Fibroblast of lung (primary cell): Measurements from ENCODE around the gene BTBD2.

Experiments
- EZH2 ChIP-seq: IDR thresholded peaks from 2 replicates; pipeline ENCODE4 v1.5.1; 2012; ENCODE audit warnings: low read length, control low read depth, mild to moderate bottlenecking; ENCODE audit errors: missing control alignments
- TF ChIP-seq, protein P1 (sequence below), 2 donors: IDR thresholded peaks in 1 of 2; conservative IDR thresholded peaks in 1 of 2; 1 replicate in 1 of 2; 2 replicates in 1 of 2; pipeline ENCODE4 v1.5.1; 2011 to 2012; ENCODE audit warnings: low read length in 2 of 2, control low read depth in 1 of 2, inconsistent platforms in 1 of 2, low read depth in 1 of 2, mild to moderate bottlenecking in 1 of 2

DNA sequence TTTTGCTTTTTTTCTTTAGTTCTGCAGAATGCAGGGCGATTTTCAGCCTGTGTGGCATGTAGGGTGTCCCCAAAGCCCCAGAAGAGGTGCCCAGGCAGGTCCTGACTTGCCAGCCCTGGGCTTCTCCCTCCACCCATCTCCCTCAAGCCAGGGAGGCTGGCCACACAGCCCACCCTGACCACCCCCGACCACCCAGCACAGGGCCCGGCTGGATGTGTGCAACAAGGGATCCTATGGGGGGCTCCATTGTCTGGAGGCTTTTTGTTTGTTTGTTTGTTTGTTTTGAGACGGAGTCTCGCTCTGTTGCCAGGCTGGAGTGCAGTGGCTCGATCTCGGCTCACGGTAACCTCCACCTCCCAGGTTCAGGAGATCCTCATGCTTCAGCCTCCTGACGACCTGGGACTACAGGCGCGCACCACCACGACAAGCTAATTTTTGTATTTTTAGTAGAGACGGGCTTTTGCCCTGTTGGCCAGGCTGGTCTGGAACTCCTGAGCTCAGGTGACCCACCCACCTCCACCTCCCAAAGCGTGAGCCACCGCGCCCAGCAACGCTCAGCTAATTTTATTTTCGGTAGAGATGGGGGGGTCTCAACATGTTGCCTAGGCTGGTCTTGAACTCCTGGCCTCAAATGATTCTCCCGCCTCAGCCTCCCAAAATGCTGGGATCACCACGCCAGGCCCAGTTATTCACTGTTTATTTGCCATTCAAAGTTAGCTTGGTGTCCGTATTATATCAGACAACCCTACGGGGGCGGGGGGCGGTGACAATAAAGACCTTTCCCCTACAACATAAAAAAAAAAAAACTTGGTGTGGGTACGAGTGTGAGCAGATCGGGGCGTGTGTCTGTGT, 43.3 kb upstream of the BTBD2 start:
- TF ChIP-seq, protein P1, sequence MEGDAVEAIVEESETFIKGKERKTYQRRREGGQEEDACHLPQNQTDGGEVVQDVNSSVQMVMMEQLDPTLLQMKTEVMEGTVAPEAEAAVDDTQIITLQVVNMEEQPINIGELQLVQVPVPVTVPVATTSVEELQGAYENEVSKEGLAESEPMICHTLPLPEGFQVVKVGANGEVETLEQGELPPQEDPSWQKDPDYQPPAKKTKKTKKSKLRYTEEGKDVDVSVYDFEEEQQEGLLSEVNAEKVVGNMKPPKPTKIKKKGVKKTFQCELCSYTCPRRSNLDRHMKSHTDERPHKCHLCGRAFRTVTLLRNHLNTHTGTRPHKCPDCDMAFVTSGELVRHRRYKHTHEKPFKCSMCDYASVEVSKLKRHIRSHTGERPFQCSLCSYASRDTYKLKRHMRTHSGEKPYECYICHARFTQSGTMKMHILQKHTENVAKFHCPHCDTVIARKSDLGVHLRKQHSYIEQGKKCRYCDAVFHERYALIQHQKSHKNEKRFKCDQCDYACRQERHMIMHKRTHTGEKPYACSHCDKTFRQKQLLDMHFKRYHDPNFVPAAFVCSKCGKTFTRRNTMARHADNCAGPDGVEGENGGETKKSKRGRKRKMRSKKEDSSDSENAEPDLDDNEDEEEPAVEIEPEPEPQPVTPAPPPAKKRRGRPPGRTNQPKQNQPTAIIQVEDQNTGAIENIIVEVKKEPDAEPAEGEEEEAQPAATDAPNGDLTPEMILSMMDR (conservative IDR thresholded peaks at IDR 0.05 in 1 of 2, IDR thresholded peaks at IDR 0.05 in 1 of 2; ENCODE audit: low read depth in 1 of 2, low read length in 2 of 2), result no peak
- TF ChIP-seq EZH2, result no peak
